GM19452 (cell line): ENCODE measurements around the gene ARHGAP21.
"Not testable (repeated sequence)": the region's sequence is repeated elsewhere in the genome, so short reads cannot be mapped to it uniquely, and the experiment has no call there.

Source experiments
- ATAC-seq: cut with Tn5 transposase; IDR thresholded peaks from one replicate; pipeline ENCODE4 v1.9.1; 2021; ENCODE audit not compliant: unreplicated experiment

Gene ARHGAP21

GRCh38 chr10:24642921-24643678, 80.6 kb downstream of the ARHGAP21 start:
- peak; percentile 84 for ATAC-seq

GRCh38 chr10:24639124-24639523, 84.6 kb downstream of the ARHGAP21 start:
- no peak for ATAC-seq

- ATAC-seq: no peak
These were observed 97.9 kb downstream of the ARHGAP21 start for GRCh38 chr10:24625778-24626177.

- ATAC-seq: no peak
These were observed 100.3 kb downstream of the ARHGAP21 start for GRCh38 chr10:24623383-24623782.

GRCh38 chr10:24622781-24623301, 100.8 kb downstream of the ARHGAP21 start:
- no peak for ATAC-seq

- not testable (repeated sequence) for ATAC-seq
These were observed 102.5 kb downstream of the ARHGAP21 start for GRCh38 chr10:24621035-24621795.

- ATAC-seq: not testable (repeated sequence)
These were observed 103.7 kb downstream of the ARHGAP21 start for GRCh38 chr10:24619994-24620310.

- ATAC-seq: not testable (repeated sequence)
These were observed 104.2 kb downstream of the ARHGAP21 start for GRCh38 chr10:24619291-24619993.

GRCh38 chr10:24618401-24618800, 105.3 kb downstream of the ARHGAP21 start:
- no peak for ATAC-seq

- ATAC-seq: no peak
These were observed 105.8 kb downstream of the ARHGAP21 start for GRCh38 chr10:24617771-24618396.

- ATAC-seq: no peak
These were observed 107.2 kb downstream of the ARHGAP21 start for GRCh38 chr10:24616536-24616935.

- no peak for ATAC-seq
These were observed 117.7 kb downstream of the ARHGAP21 start for GRCh38 chr10:24606021-24606420.

- ATAC-seq: no peak
These were observed 118.5 kb downstream of the ARHGAP21 start for GRCh38 chr10:24605141-24605540.

- ATAC-seq: no peak
These were observed 120.4 kb downstream of the ARHGAP21 start for GRCh38 chr10:24603333-24603732.

GRCh38 chr10:24597961-24598360, 125.7 kb downstream of the ARHGAP21 start:
- ATAC-seq: no peak

GRCh38 chr10:24597426-24597825, 126.3 kb downstream of the ARHGAP21 start:
- no peak for ATAC-seq

- ATAC-seq: no peak
These were observed 127.3 kb downstream of the ARHGAP21 start for GRCh38 chr10:24596217-24596930.

GRCh38 chr10:24590697-24591457, 132.8 kb downstream of the ARHGAP21 start:
- ATAC-seq: no peak

- no peak for ATAC-seq
These were observed 134.4 kb downstream of the ARHGAP21 start for GRCh38 chr10:24589265-24589664.

GRCh38 chr10:24579906-24580305, 143.8 kb downstream of the ARHGAP21 start:
- ATAC-seq: no peak
